ENCODE results near the gene PCSK4. TPM values are rescaled to one million over a fixed set of nuclear protein-coding genes. Genes with fewer than 3 reads are reported as not detected.

PCSK4 gene
- total and polyA plus RNA-seq, 2 of the 4 experiments (the other 2 are of a cell fraction) = 0.72 to 1.7 TPM

- Histone ChIP-seq H3K9ac (ENCODE audit: low read depth, low read length) (no peak overlapping the region), H4K8ac (ENCODE audit: low read depth in 2 of 2, low read length in 2 of 2) (no peak overlapping the region), H3K27ac (ENCODE audit: insufficient read depth, low read length) (no peak overlapping the region), H3K14ac (replicated peaks; ENCODE audit: low read depth, low read length) (no peak overlapping the region), H3K56ac (ENCODE audit: extremely low read depth, insufficient read depth, low read length) (no peak overlapping the region), H3K36me3 (ENCODE audit: control insufficient read depth, insufficient read depth, low read length) (no peaks in the 10 kb centered on the region), H3K23ac (ENCODE audit: low read depth, low read length) (no peak overlapping the region), H3K4ac (ENCODE audit: low read depth, low read length) (no peak overlapping the region), H2AK5ac (ENCODE audit: low read depth, low read length) (no peak overlapping the region), H4K5ac (ENCODE audit: low read depth, low read length) (no peak overlapping the region), H4K91ac (ENCODE audit: insufficient read depth, low read depth, low read length) (no peak overlapping the region), H4K20me1 (ENCODE audit: insufficient read depth, low read length) (peaks cover 59% of the 10 kb centered on the region), H2AK9ac (replicated peaks; ENCODE audit: low read depth, low read length, poor library complexity) (peak overlapping the region; percentile 42), H2BK20ac (ENCODE audit: low read depth, low read length) (no peak overlapping the region), H3K9me1 (ENCODE audit: insufficient read depth, low read length) (no peaks in the 10 kb centered on the region), H3K4me1 (ENCODE audit: control insufficient read depth, insufficient read depth, low read length) (peaks cover 21% of the 10 kb centered on the region), H2AFZ (replicated peaks; ENCODE audit: low read length, poor library complexity) (no peak overlapping the region), H3K18ac (ENCODE audit: low read depth, low read length) (no peak overlapping the region), H3K4me2 (ENCODE audit: low read depth, low read length) (no peak overlapping the region), H3K79me1 (ENCODE audit: low read depth in 1 of 2, low read length in 2 of 2) (peaks cover 0 to 3% of the 10 kb centered on the region in 2 experiments; a peak in 1 of 4 replicates), H2BK120ac (ENCODE audit: low read depth, low read length) (no peak overlapping the region), H3K27me3 (ENCODE audit: control insufficient read depth, insufficient read depth, low read length) (peaks cover 58% of the 10 kb centered on the region), H2BK15ac (ENCODE audit: low read depth, low read length) (no peak overlapping the region), H2BK5ac (ENCODE audit: low read depth, low read length, poor library complexity, severe bottlenecking) (no peak overlapping the region), H3K9me3 (ENCODE audit: control insufficient read depth, insufficient read depth, low read length) (no peaks in the 10 kb centered on the region; the same call in 1 of the 2 replicates), H3K4me3 (ENCODE audit: insufficient read depth, low read depth, low read length) (no peak overlapping the region)
- ATAC-seq (ENCODE audit: low read depth) (no peak), DNase-seq (no peak)
- ChIA-PET CTCF (no interaction called here), POLR2A (ENCODE audit: unreplicated experiment) (no interaction called here)
- no TSS peak for BruUV-seq (replicated peaks)
- dilution Hi-C loops (cut with HindIII; ENCODE audit: low sequenced_read_pairs, unreplicated experiment) = no loop called here
- intact Hi-C loops (cut with micrococcal nuclease) = no loop called here
- 26% methylated on average over 53 of the region's 70 CpGs; no CpG with 5 or more reads in 1 of the 2 experiments for WGBS, 2 experiments (ENCODE audit: extremely low coverage in 2 of 2, insufficient read length in 1 of 2)
- in situ Hi-C loops (cut with MboI; ENCODE audit: low sequenced_read_pairs) = no loop called here
- TF ChIP-seq RAD21 (IDR thresholded peaks at IDR 0.05; ENCODE audit: low read length) = no peak
Measured at GRCh38 chr19:1466461-1467214, 23.5 kb downstream of the PCSK4 start.

Measured in IMR-90 (cell line).